GM19239 (cell line): ENCODE measurements around the gene MAMSTR.

Experiments used
- DNase-seq: peaks from one replicate; pipeline ENCODE4 v3.0.0; 2011; ENCODE audit warnings: low spot score; ENCODE audit not compliant: insufficient read length
- FAIRE-seq: peaks from 2 replicates; lab custom pipeline; 2011; peaks lifted over from hg19 to GRCh38; lab: Jason Lieb, UNC

The MAMSTR gene

GRCh38 chr19:48670699-48671445 is 48.7 kb downstream of the MAMSTR start:
- no peak for FAIRE-seq

GRCh38 chr19:48669903-48670668 is 49.4 kb downstream of the MAMSTR start:
- no peak for FAIRE-seq
- DNase-seq, result no peak

More at GRCh38 chr19:48670699-48671445, 48.7 kb downstream of the MAMSTR start:
- no peak for DNase-seq

GRCh38 chr19:48668761-48669160 is 50.8 kb downstream of the MAMSTR start:
- no peak for FAIRE-seq
- DNase-seq, result no peak

- DNase-seq, result no peak
Observed at GRCh38 chr19:48668332-48668731, 51.2 kb downstream of the MAMSTR start.

GRCh38 chr19:48665786-48666185 is 53.7 kb downstream of the MAMSTR start:
- no peak for FAIRE-seq
- no peak for DNase-seq

More at GRCh38 chr19:48668332-48668731, 51.2 kb downstream of the MAMSTR start:
- no peak for FAIRE-seq

GRCh38 chr19:48664476-48664875 is 55.0 kb downstream of the MAMSTR start:
- FAIRE-seq, result no peak
- no peak for DNase-seq

- no peak for DNase-seq
- FAIRE-seq, result no peak
Observed at GRCh38 chr19:48663667-48664066, 55.9 kb downstream of the MAMSTR start.
